Fibroblast of lung (primary cell): Measurements from ENCODE around the gene CHMP6.

Source experiments
- EZH2 ChIP-seq: IDR thresholded peaks from 2 replicates; pipeline ENCODE4 v1.5.1; 2012; ENCODE audit warnings: low read length, control low read depth, mild to moderate bottlenecking; ENCODE audit errors: missing control alignments
- TF ChIP-seq, protein P1 (sequence below), 2 donors: IDR thresholded peaks in 1 of 2; conservative IDR thresholded peaks in 1 of 2; 1 replicate in 1 of 2; 2 replicates in 1 of 2; pipeline ENCODE4 v1.5.1; 2011 to 2012; ENCODE audit warnings: low read length in 2 of 2, control low read depth in 1 of 2, inconsistent platforms in 1 of 2, low read depth in 1 of 2, mild to moderate bottlenecking in 1 of 2

DNA sequence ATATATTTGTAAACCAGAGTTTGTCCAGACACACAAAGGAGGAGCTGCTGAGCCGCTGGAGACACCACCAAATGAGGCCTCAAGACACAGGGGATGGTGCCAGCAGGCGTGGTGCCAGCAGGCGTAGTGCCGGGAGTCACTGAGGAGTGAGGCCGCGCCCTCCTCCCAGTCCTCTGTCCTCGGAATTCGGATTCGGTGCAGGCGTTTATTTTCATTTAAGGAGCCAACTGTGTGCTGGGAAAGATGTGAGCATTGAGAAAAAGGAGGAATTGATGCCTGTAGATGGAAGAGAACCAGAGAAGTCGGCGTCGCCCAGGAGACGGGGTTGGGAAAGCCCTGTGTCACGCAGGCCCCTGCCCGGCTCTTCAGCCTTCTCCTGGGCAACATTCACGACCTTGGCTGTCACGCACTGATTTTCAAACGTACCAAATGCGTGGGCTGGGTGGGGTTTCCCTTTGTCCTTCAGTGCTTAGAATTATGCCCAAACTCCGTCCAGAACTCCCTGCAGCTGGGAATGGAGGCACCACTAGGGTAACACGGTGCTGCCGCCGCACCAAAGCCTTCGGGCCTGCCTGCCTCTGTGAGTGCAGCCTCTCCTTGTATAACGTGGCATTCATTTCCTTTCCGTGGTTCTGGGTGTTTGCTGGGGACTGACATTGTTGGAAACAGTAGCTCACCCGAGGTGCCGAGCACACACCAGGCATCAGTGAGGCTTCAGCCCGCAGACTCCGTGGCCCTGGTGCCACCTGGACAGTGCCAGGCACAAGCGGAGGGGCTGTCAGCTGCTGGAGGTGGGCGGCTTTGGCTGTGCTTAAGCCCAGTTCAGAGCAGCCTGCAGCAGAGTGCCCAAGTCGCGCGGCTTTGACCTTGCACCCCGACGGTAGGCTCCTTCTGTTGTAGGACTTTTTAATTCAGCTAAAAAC lies 49.0 kb upstream of the CHMP6 start:
- TF ChIP-seq, protein P1, sequence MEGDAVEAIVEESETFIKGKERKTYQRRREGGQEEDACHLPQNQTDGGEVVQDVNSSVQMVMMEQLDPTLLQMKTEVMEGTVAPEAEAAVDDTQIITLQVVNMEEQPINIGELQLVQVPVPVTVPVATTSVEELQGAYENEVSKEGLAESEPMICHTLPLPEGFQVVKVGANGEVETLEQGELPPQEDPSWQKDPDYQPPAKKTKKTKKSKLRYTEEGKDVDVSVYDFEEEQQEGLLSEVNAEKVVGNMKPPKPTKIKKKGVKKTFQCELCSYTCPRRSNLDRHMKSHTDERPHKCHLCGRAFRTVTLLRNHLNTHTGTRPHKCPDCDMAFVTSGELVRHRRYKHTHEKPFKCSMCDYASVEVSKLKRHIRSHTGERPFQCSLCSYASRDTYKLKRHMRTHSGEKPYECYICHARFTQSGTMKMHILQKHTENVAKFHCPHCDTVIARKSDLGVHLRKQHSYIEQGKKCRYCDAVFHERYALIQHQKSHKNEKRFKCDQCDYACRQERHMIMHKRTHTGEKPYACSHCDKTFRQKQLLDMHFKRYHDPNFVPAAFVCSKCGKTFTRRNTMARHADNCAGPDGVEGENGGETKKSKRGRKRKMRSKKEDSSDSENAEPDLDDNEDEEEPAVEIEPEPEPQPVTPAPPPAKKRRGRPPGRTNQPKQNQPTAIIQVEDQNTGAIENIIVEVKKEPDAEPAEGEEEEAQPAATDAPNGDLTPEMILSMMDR (conservative IDR thresholded peaks at IDR 0.05 in 1 of 2, IDR thresholded peaks at IDR 0.05 in 1 of 2; ENCODE audit: low read depth in 1 of 2, low read length in 2 of 2): peak; percentile 19 to 46
- TF ChIP-seq EZH2: no peak
